ENCODE results near the gene UBE2E3.
A peak's percentile ranks its signal among the peaks of the same experiment; 100 is the strongest.
"Not testable (repeated sequence)": the region's sequence is repeated elsewhere in the genome, so short reads cannot be mapped to it uniquely, and the experiment has no call there.

Gene UBE2E3

DNA sequence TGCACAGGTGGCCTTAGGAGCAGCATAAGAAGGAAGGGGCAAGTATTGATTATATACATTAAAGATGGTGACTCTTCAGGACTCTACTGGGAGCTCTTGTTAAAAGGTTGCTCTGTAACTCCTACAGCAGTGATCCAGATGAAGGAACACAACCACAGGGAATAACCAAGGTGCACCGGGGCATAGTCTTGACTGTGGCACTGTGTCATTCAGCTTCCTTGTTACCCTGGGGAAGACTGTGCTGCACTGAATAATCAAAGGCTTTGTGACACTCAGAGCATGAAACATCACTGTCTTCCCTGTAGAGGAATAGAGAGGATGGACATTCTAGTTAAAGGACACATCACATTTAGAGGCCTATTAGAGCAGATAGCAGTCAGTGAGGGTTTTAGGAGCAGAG lies 105.3 kb downstream of the UBE2E3 start:
- DNase-seq, result no peak

DNA sequence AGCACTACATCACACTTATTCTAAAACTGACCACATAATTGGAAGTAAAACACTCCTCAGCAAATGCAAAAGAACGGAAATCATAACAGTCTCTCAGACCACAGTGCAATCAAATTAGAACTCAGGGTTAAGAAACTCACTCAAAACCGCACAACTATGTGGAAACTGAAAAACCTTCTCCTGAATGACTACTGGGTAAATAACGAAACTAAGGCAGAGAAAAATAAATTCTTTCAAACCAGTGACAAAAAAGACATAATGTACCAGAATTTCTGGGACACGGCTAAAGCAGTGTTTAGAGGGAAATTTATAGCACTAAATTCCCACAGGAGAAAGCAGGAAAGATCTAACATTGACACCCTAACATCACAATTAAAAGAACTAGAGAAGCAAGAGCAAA lies 111.5 kb downstream of the UBE2E3 start:
- not testable (repeated sequence) for DNase-seq

- no peak for DNase-seq
Measured at GRCh38 chr2:181095486-181095885, 115.1 kb downstream of the UBE2E3 start.

- DNase-seq, result no peak
Measured at GRCh38 chr2:181103659-181104058, 123.3 kb downstream of the UBE2E3 start.

GRCh38 chr2:181104512-181105115 lies 124.2 kb downstream of the UBE2E3 start:
- peak in 1 of 2 experiments; percentile 7 for DNase-seq

- DNase-seq, result no peak
Measured at GRCh38 chr2:181105562-181105961, 125.2 kb downstream of the UBE2E3 start.

- no peak for DNase-seq
Measured at GRCh38 chr2:181106229-181106628, 125.8 kb downstream of the UBE2E3 start.

- no peak for DNase-seq
Measured at GRCh38 chr2:181106789-181107627, 126.6 kb downstream of the UBE2E3 start.

GRCh38 chr2:181107628-181107945 lies 127.2 kb downstream of the UBE2E3 start:
- DNase-seq, result no peak

DNA sequence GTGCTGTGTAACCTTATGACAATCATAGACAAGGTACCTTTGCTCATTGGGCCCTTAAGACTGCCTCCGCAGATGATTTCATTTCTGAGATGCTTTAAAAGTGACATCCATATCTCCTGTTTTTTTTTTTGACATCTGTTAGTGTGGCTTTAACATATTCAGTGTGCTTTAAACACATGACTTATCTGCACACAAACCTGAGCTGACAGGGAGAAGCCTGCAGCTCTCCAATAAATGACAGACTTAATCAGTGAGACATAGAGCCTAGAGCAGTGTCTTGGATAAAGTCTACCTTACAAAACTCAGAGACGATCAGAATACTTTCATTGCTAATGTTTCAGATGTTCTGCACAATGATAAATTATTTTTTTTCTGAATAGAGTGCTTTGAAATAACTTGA lies 130.7 kb downstream of the UBE2E3 start:
- no peak for DNase-seq

GRCh38 chr2:181112916-181113315 lies 132.5 kb downstream of the UBE2E3 start:
- no peak for DNase-seq

All from cerebellar nuclear complex (tissue), 1 donor.